Mucosa of rectum (tissue), 2 donors: ENCODE data around the gene DENND2A.

Experiments
- H3K27ac ChIP-seq, 2 donors: one replicate each; pipeline ENCODE4 v1.7.0; 2013; ENCODE audit warnings: inconsistent platforms in 2 of 2, low read depth in 2 of 2, low read length in 2 of 2
- H3K27me3 ChIP-seq, 2 donors: one replicate each; pipeline ENCODE4 v1.7.0; 2013; ENCODE audit warnings: low read length in 2 of 2; ENCODE audit not compliant: control insufficient read depth in 2 of 2, insufficient read depth in 2 of 2
- H3K36me3 ChIP-seq, 2 donors: one replicate each; pipeline ENCODE4 v1.7.0; 2013; ENCODE audit warnings: low read length in 2 of 2; ENCODE audit not compliant: control insufficient read depth in 2 of 2, insufficient read depth in 2 of 2
- H3K4me1 ChIP-seq, 2 donors: one replicate each; pipeline ENCODE4 v1.7.0; 2013; ENCODE audit warnings: low read length in 2 of 2, mild to moderate bottlenecking in 1 of 2; ENCODE audit not compliant: control insufficient read depth in 2 of 2, insufficient read depth in 2 of 2
- H3K4me3 ChIP-seq, 2 donors: one replicate each; pipeline ENCODE4 v1.7.0; 2013; ENCODE audit warnings: low read length in 2 of 2
- H3K9ac ChIP-seq, 2 donors: one replicate each; pipeline ENCODE4 v1.7.0; 2013; ENCODE audit warnings: low read length in 2 of 2, low read depth in 1 of 2, mild to moderate bottlenecking in 1 of 2
- H3K9me3 ChIP-seq, 2 donors: one replicate each; pipeline ENCODE4 v1.7.0; 2013; ENCODE audit warnings: low read length in 2 of 2; ENCODE audit not compliant: control insufficient read depth in 2 of 2
- donor health status: healthy.
- donor health status: Normal muscosa, but diverticular disease.

DENND2A gene

DNA sequence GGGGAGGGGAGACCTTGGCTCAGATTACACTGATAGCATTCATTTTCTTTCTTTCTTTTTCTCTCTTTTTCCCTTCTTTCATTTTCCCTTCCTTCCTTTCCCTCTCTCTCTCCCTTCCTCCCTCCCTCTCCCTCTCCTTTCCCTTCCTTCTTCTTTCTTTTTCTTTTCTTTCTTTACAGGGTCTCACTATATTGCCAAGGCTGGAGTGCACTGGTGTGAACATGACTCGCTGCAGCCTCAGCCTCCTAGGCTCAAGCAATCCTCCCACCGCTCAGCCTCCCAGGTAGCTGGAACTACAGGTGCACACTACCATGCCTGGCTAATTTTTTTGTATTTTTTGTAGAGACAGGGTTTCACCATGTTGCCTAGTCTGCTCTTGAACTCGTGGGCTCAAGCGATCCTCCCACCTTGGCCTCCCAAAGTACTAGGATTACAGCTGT is 88.4 kb downstream of the DENND2A start:
- Histone ChIP-seq H3K36me3 (no peaks in the 10 kb centered on the region), H3K27ac (no peak overlapping the region), H3K4me1 (no peaks in the 10 kb centered on the region), H3K4me3 (no peak overlapping the region), H3K9me3 (no peaks in the 10 kb centered on the region), H3K27me3 (no peaks in the 10 kb centered on the region), H3K9ac (no peak overlapping the region)

DNA sequence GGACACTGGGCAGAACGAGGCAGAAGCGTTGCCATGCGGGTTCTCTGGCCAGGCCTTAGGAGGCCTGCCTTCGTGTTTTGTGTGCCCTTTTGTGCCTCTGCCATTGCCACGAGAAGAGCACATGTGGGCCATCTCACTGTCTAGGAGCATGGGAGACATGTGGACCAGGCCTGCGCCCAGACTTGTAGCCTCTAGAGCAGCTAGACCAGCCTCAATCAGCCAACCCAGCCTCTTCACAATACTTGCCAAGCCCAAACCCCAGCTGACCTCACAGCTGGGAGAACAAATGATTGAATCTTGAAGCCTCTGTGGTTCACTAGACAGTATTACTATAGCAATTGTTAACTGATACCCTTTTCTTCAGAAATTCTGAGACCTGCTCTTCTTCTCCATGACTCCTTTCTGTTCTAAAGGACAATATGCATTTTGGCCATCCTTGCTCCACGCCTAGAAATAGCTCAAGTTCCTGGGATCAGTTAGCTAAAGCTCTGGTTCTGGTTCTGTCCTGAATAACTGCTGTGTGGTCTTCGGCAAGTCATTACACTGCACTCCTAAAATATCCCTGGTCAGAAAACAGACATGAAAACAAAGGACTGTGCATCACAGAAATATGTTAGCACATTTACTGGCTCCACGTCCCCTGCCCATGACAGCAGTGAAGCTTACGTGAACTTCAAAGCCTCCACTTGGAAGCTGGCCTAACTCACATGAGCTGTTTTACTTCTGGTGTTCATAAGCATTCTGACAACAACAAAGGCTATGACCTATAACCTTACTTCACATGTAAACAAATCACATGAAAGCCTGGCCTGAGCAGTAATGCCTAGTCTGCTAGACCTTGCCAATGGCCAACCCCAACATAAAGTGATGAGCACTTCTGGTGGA is 89.0 kb downstream of the DENND2A start:
- no peaks in the 10 kb centered on the region for H3K27me3 ChIP-seq

DNA sequence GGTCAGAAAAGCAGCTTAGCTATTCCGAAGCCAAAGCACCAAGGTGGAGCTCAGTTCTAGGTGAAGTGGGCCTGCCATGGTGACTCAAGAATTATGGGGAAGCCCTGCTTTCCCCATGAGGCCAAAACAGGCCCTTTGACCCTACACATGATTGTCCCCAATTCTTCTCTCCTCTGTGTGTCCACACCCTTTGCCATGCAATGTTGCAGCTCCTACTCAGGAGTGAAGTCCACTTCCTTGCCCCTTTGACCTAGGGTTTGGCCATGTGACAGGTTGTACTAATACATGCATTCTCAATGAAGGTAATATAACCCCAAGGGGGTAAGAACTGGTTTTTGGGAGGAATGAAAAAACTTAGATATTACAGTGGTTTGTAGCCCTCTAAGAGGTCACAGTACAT is 93.7 kb downstream of the DENND2A start:
- H3K27ac ChIP-seq = no peak overlapping the region

More for the DNA sequence above, 89.0 kb downstream of the DENND2A start:
- H3K9ac ChIP-seq = no peak overlapping the region
- H3K9me3 ChIP-seq = no peaks in the 10 kb centered on the region
- no peaks in the 10 kb centered on the region for H3K4me1 ChIP-seq
- no peaks in the 10 kb centered on the region for H3K36me3 ChIP-seq
- H3K27ac ChIP-seq = no peak overlapping the region
- H3K4me3 ChIP-seq = no peak overlapping the region

DNA sequence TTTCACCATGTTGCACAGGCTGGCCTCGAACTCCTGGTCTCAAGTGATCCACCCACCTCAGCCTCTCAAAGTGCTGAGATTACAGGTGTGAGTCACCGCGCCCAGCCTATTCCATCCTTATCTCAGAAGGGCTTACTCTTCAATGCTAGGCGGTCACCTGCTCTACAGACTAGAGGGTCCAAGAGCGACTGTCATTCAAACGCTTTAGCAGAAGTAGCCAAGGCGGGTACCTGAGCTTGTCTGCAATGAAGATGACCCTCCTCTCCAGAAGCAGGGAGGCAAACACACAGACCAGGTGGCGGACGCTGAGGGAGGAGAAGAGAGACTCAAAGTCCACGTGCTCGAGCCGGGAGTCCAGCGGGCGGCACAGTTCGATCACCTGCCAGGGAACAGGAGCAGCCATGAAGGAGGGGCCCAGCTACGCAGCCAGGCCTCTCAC is 96.2 kb downstream of the DENND2A start:
- Histone ChIP-seq H3K9ac (no peak overlapping the region), H3K36me3 (no peaks in the 10 kb centered on the region), H3K4me3 (no peak overlapping the region), H3K9me3 (no peaks in the 10 kb centered on the region), H3K27ac (no peak overlapping the region), H3K4me1 (peaks cover 2 to 8% of the 10 kb centered on the region in 2 donors), H3K27me3 (no peaks in the 10 kb centered on the region)

More for the DNA sequence above, 93.7 kb downstream of the DENND2A start:
- no peaks in the 10 kb centered on the region for H3K36me3 ChIP-seq
- no peak overlapping the region for H3K9ac ChIP-seq
- no peak overlapping the region for H3K4me3 ChIP-seq
- peaks cover 0 to under 1% of the 10 kb centered on the region in 2 donors for H3K4me1 ChIP-seq
- no peaks in the 10 kb centered on the region for H3K9me3 ChIP-seq
- H3K27me3 ChIP-seq = no peaks in the 10 kb centered on the region

DNA sequence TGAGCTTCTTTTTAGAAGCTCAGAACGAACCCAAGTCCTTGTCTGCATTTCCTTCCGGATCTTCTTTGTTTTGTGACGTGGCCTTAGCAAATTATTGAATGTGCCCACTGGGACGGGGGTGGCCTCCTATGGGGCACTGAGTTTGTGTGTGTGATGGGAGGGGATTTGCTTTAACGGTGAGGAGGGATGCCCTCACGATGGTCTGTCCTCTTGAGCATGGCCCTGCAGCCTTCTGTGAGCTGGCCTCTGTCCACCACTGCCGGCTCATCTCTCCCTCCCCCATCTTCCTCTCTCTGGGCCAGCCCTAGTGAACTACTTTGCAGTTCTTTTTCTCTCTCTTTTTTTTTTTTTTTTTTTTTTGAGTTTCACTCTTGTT is 98.4 kb downstream of the DENND2A start:
- no peaks in the 10 kb centered on the region for H3K27me3 ChIP-seq
- H3K9ac ChIP-seq = no peak overlapping the region
- no peaks in the 10 kb centered on the region for H3K36me3 ChIP-seq
- H3K4me1 ChIP-seq = peaks cover 2 to 8% of the 10 kb centered on the region in 2 donors
- no peak overlapping the region for H3K4me3 ChIP-seq
- H3K27ac ChIP-seq = peak overlapping the region in 1 of 2 donors; percentile 58
- H3K9me3 ChIP-seq = no peaks in the 10 kb centered on the region

DNA sequence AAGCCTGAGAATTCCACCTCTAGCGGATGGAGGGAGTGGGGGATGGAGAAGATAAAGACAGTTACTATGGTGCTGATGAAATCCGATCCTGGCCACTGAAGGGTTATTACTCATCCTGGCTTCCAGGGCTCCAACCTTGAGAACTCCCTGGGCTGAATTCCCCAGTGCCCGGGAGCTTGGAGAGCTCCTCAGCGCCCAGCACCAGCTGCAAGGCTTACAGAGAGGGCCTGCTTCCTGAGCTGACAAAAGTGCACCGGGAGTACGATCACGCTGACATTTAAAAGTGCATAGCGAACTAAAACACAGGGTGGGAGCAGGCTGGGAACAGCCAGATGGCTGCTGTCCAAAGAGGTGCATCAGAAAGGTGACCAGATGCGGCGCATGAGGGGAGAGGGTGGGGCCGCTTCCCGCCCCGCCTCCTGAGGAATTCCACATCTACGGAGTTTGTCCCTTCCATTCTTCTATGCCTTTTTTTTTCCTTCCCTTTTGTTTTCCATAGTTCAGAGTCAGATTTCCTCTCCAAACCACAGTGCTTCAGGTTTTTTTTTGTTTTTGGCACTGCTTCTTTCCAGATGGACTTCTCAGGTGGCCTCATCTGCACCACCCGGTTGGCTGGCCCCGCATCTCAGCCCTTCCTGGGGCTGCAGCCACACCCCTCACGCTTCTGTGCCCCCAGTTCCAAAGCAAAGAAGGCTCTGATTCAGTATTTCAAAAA is 98.9 kb downstream of the DENND2A start:
- peak overlapping the region in 1 of 2 donors; percentile 13 for H3K4me3 ChIP-seq
- H3K36me3 ChIP-seq = no peaks in the 10 kb centered on the region
- peaks cover 2 to 8% of the 10 kb centered on the region in 2 donors for H3K4me1 ChIP-seq
- no peak overlapping the region for H3K9ac ChIP-seq
- no peaks in the 10 kb centered on the region for H3K9me3 ChIP-seq
- peak overlapping the region; percentile 41 to 58 for H3K27ac ChIP-seq
- H3K27me3 ChIP-seq = no peaks in the 10 kb centered on the region

DNA sequence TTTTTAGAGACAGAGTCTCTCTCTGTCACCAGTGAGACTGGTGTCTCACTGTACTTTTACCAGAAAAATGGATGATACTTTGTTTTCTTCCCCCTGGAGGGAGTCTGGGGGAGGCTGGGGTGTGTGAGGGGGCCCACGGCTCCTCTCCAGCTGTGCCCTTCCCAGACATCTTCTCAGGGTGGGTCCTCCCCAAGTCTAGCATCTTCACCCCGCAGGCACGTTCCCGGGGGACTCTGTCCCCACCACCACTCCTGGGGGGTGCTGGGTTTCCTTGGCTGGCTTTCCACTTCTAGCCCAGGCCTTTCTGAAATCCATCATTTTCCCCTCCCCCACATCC is 99.5 kb downstream of the DENND2A start:
- H3K27ac ChIP-seq = peak overlapping the region in 1 of 2 donors; percentile 41
- H3K9ac ChIP-seq = no peak overlapping the region
- H3K27me3 ChIP-seq = no peaks in the 10 kb centered on the region
- peaks cover 2 to 8% of the 10 kb centered on the region in 2 donors for H3K4me1 ChIP-seq
- no peak overlapping the region for H3K4me3 ChIP-seq
- no peaks in the 10 kb centered on the region for H3K9me3 ChIP-seq
- H3K36me3 ChIP-seq = no peaks in the 10 kb centered on the region

DNA sequence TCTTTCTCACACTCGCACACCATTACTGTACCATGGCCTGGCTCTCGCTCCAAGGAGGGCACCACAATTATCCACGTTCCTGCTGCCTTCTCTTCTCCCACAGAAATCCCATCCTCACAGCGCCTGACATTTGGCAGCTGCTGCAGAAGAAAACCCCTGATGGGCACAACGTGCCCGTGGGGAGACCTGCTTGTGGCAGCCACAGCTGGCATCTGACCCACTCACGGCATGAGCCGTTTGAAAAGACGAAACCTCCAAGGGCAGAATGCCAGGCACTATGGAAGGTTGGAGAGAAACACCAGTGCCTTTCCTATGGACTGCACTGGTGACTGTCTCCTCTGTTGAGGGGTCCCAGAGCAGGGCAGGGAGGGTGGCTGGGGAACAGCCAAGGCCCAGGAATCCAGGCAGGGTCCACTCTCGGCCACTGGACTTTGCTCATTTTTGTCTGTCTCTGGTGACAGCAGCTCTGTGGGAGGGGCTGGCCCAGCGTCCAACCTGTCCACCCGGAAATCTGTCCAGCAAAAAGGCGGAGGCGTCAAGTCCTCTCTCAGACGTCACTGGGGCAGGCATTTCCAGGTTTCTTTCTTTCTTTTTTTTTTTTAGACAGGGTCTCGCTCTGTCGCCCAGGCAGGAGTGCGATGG is 100.4 kb downstream of the DENND2A start:
- Histone ChIP-seq H3K9ac (no peak overlapping the region), H3K4me3 (no peak overlapping the region), H3K27ac (no peak overlapping the region), H3K27me3 (no peaks in the 10 kb centered on the region), H3K9me3 (no peaks in the 10 kb centered on the region), H3K36me3 (no peaks in the 10 kb centered on the region), H3K4me1 (peaks cover 2 to 8% of the 10 kb centered on the region in 2 donors)

DNA sequence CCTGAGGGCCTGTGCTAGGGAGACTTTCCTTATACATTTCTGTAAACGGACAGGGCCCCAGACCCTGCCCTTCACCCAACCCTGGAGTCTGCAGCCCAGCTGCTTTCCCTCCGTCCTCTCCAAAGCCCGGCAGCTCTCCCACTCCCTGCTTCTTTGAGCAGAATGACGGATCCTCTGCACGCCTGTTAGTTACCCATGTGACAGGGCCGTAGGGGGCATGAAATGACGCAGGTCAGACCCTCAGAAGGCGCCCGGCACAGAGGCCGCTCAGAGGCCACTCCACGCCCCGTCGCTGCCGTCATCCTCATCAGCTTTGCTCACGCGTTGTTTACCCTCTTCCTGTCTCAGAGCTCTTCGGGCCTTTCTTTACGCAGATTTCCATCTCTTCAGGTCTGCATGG is 101.2 kb downstream of the DENND2A start:
- H3K9me3 ChIP-seq = no peaks in the 10 kb centered on the region
- H3K36me3 ChIP-seq = no peaks in the 10 kb centered on the region
- H3K27me3 ChIP-seq = no peaks in the 10 kb centered on the region
- H3K4me3 ChIP-seq = no peak overlapping the region
- no peak overlapping the region for H3K27ac ChIP-seq
- no peak overlapping the region for H3K9ac ChIP-seq
- H3K4me1 ChIP-seq = peaks cover 2 to 8% of the 10 kb centered on the region in 2 donors
